ENCODE data around the gene PRUNE2. TPM values are rescaled to one million over a fixed set of nuclear protein-coding genes. Genes with fewer than 3 reads are reported as not detected.

Gene PRUNE2
- total RNA-seq, 1 donor from 2014 or later, result 3.1 TPM

GRCh38 chr9:76591256-76591950 lies 314.5 kb downstream of the PRUNE2 start:
- intact Hi-C loops (cut with micrococcal nuclease), result no loop called here
- H3K27me3 ChIP-seq (ENCODE audit: low read depth), result peaks cover 9% of the 10 kb centered on the region
- no peaks in the 10 kb centered on the region for H3K4me1 ChIP-seq
- no peaks in the 10 kb centered on the region for H3K9me3 ChIP-seq (replicated peaks)
- no peak for TF ChIP-seq CTCF (IDR thresholded peaks at IDR 0.05; ENCODE audit: borderline replicate concordance)
- no peaks in the 10 kb centered on the region for H3K36me3 ChIP-seq
- H3K27ac ChIP-seq (replicated peaks), result no peak overlapping the region
- H3K4me3 ChIP-seq, result no peak overlapping the region
- DNase-seq, result no peak

- H3K27ac ChIP-seq (replicated peaks), result no peak overlapping the region
- H3K4me3 ChIP-seq, result no peak overlapping the region
- H3K9me3 ChIP-seq (replicated peaks), result no peaks in the 10 kb centered on the region
- no peak for TF ChIP-seq CTCF (IDR thresholded peaks at IDR 0.05; ENCODE audit: borderline replicate concordance)
- DNase-seq, result no peak
- no peaks in the 10 kb centered on the region for H3K27me3 ChIP-seq (ENCODE audit: low read depth)
- H3K4me1 ChIP-seq, result no peaks in the 10 kb centered on the region
- intact Hi-C loops (cut with micrococcal nuclease), result no loop called here
- no peaks in the 10 kb centered on the region for H3K36me3 ChIP-seq
Measured at GRCh38 chr9:76588316-76588715, 317.6 kb downstream of the PRUNE2 start.

GRCh38 chr9:76586390-76587314 lies 319.3 kb downstream of the PRUNE2 start:
- TF ChIP-seq CTCF (IDR thresholded peaks at IDR 0.05; ENCODE audit: borderline replicate concordance), result no peak
- H3K27ac ChIP-seq (replicated peaks), result no peak overlapping the region
- no peaks in the 10 kb centered on the region for H3K36me3 ChIP-seq
- no peak overlapping the region for H3K4me3 ChIP-seq
- no peaks in the 10 kb centered on the region for H3K27me3 ChIP-seq (ENCODE audit: low read depth)
- no peak for DNase-seq
- no peaks in the 10 kb centered on the region for H3K9me3 ChIP-seq (replicated peaks)
- intact Hi-C loops (cut with micrococcal nuclease), result no loop called here
- no peaks in the 10 kb centered on the region for H3K4me1 ChIP-seq

- Histone ChIP-seq H3K4me3 (no peak overlapping the region), H3K36me3 (no peaks in the 10 kb centered on the region), H3K27ac (replicated peaks) (no peak overlapping the region), H3K4me1 (no peaks in the 10 kb centered on the region), H3K27me3 (ENCODE audit: low read depth) (no peaks in the 10 kb centered on the region), H3K9me3 (replicated peaks) (no peaks in the 10 kb centered on the region)
- no peak for TF ChIP-seq CTCF (IDR thresholded peaks at IDR 0.05; ENCODE audit: borderline replicate concordance)
- no peak for DNase-seq
- intact Hi-C loops (cut with micrococcal nuclease), result no loop called here
Measured at GRCh38 chr9:76585487-76586389, 320.2 kb downstream of the PRUNE2 start.

GRCh38 chr9:76583256-76583655 lies 322.7 kb downstream of the PRUNE2 start:
- Histone ChIP-seq H3K36me3 (no peaks in the 10 kb centered on the region), H3K4me1 (no peaks in the 10 kb centered on the region), H3K27ac (replicated peaks) (no peak overlapping the region), H3K27me3 (ENCODE audit: low read depth) (no peaks in the 10 kb centered on the region), H3K4me3 (no peak overlapping the region), H3K9me3 (replicated peaks) (no peaks in the 10 kb centered on the region)
- TF ChIP-seq CTCF (IDR thresholded peaks at IDR 0.05; ENCODE audit: borderline replicate concordance), result no peak
- DNase-seq, result no peak
- intact Hi-C loops (cut with micrococcal nuclease), result no loop called here
